Prostate gland (tissue), 2 donors: Measurements from ENCODE around the gene LRP2.

ENCODE experiments used
- POLR2AphosphoS5 ChIP-seq: sonication (generic); formaldehyde crosslinking; IDR thresholded peaks from one replicate; pipeline ENCODE4 v1.6.1; 2017; ENCODE audit warnings: antibody characterized with exemption
- TF ChIP-seq, protein P1 (sequence below), 4 experiments: fragments of 200-600 bp in 2 of 4; fragments of 450-650 bp in 2 of 4; sonication (generic) in 2 of 4; IDR thresholded peaks; 1 replicate in 3 of 4; 2 replicates in 1 of 4; pipeline ENCODE4 v1.5.1; 2016 to 2019; ENCODE audit warnings: antibody characterized with exemption in 4 of 4, mild to moderate bottlenecking in 2 of 4, moderate library complexity in 2 of 4

DNA sequence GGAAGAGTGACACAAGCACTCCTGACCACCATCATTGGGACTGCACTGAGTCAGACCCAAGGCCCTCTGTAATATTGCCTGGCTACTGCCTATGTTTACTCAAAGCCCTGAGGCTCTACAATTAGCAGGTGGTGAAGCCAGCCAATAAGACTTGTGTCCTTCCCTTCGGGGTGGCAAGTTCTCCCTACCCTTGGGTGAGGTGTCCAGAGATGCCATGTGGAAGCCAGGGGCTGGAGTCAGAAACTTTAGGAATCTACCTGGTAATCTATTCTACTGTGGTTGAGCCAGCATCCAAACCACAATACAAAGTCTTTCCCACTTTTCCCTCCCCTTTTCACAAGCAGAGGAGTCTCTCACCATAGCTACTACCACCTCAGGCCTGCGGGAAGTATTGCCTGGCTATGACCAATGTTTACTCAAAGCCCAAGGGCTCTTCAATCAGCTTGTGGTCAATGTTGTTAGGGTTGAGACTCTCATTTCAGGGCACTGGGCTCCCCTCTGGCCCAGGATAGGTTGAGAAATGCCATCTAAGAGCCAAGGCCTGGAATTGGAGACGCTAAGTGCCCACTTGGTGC is 275.4 kb downstream of the LRP2 start:
- TF ChIP-seq, protein P1, sequence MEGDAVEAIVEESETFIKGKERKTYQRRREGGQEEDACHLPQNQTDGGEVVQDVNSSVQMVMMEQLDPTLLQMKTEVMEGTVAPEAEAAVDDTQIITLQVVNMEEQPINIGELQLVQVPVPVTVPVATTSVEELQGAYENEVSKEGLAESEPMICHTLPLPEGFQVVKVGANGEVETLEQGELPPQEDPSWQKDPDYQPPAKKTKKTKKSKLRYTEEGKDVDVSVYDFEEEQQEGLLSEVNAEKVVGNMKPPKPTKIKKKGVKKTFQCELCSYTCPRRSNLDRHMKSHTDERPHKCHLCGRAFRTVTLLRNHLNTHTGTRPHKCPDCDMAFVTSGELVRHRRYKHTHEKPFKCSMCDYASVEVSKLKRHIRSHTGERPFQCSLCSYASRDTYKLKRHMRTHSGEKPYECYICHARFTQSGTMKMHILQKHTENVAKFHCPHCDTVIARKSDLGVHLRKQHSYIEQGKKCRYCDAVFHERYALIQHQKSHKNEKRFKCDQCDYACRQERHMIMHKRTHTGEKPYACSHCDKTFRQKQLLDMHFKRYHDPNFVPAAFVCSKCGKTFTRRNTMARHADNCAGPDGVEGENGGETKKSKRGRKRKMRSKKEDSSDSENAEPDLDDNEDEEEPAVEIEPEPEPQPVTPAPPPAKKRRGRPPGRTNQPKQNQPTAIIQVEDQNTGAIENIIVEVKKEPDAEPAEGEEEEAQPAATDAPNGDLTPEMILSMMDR (IDR thresholded peaks at IDR 0.05) = no peak
- TF ChIP-seq POLR2AphosphoS5 = no peak
